HG03469 (cell line): ENCODE data around the gene JADE3.

Experiments used
- ATAC-seq: cut with Tn5 transposase; IDR thresholded peaks from one replicate; pipeline ENCODE4 v1.9.1; 2021; ENCODE audit warnings: mild to moderate bottlenecking, moderate library complexity, moderate number of reproducible peaks; ENCODE audit not compliant: unreplicated experiment

Gene JADE3

GRCh38 chrX:46992070-46992469, 79.8 kb downstream of the JADE3 start:
- ATAC-seq: no peak

- ATAC-seq: no peak
Measured at GRCh38 chrX:46994096-46994495, 81.9 kb downstream of the JADE3 start.

- no peak for ATAC-seq
Measured at GRCh38 chrX:47012131-47012530, 99.9 kb downstream of the JADE3 start.

GRCh38 chrX:47026198-47026597, 114.0 kb downstream of the JADE3 start:
- no peak for ATAC-seq

- ATAC-seq: no peak
Measured at GRCh38 chrX:47030339-47030738, 118.1 kb downstream of the JADE3 start.

GRCh38 chrX:47047989-47048388, 135.8 kb downstream of the JADE3 start:
- no peak for ATAC-seq

- ATAC-seq: no peak
Measured at GRCh38 chrX:47059142-47059874, 147.1 kb downstream of the JADE3 start.

GRCh38 chrX:47060708-47061107, 148.5 kb downstream of the JADE3 start:
- ATAC-seq: no peak

- ATAC-seq: no peak
Measured at GRCh38 chrX:47061238-47061919, 149.2 kb downstream of the JADE3 start.

- ATAC-seq: no peak
Measured at GRCh38 chrX:47063179-47063578, 151.0 kb downstream of the JADE3 start.

- no peak for ATAC-seq
Measured at GRCh38 chrX:47068214-47068613, 156.0 kb downstream of the JADE3 start.

GRCh38 chrX:47068720-47069119, 156.5 kb downstream of the JADE3 start:
- no peak for ATAC-seq

GRCh38 chrX:47078129-47079043, 166.2 kb downstream of the JADE3 start, which contains the start of gene RGN:
TSS of gene RGN (plus strand) at chrX:47078443. CDS start at chrX:47081145, 2,702 bp downstream.
- ATAC-seq: no peak

- ATAC-seq: no peak
Measured at GRCh38 chrX:47080215-47080914, 168.1 kb downstream of the JADE3 start.

- no peak for ATAC-seq
Measured at GRCh38 chrX:47080915-47081236, 168.7 kb downstream of the JADE3 start.

- no peak for ATAC-seq
Measured at GRCh38 chrX:47091149-47091775, 179.0 kb downstream of the JADE3 start.

- no peak for ATAC-seq
Measured at GRCh38 chrX:47093248-47093647, 181.0 kb downstream of the JADE3 start.

- ATAC-seq: no peak
Measured at GRCh38 chrX:47093860-47094259, 181.6 kb downstream of the JADE3 start.

- no peak for ATAC-seq
Measured at GRCh38 chrX:47097018-47097417, 184.8 kb downstream of the JADE3 start.

GRCh38 chrX:47098338-47099094, 186.3 kb downstream of the JADE3 start:
- no peak for ATAC-seq
